A673 (cell line): ENCODE data around the gene KCTD21. TPM values are rescaled to one million over a fixed set of nuclear protein-coding genes. Genes with fewer than 3 reads are reported as not detected.

Source experiments
- BruUV-seq: library from RNA; stranded (reverse); fragments of 400-500 nt; replicated peaks from 2 replicates; lab custom pipeline; 2021; lab: Mats Ljungman, UMichigan
- CTCF ChIA-PET: fragments of 300-600 bp; sonication (Branson Sonifier 250); formaldehyde crosslinking; loops from one replicate; lab custom pipeline; 2022; ENCODE audit warnings: antibody characterized with exemption; lab: Charles Lee
- POLR2A ChIA-PET: fragments of 300-600 bp; sonication (Branson Sonifier 250); formaldehyde crosslinking; loops from one replicate; lab custom pipeline; 2022; ENCODE audit warnings: antibody characterized with exemption; ENCODE audit not compliant: low non-redundant PET; lab: Charles Lee
- DNase-seq: peaks from one replicate; pipeline ENCODE4 v3.0.0-alpha.2; 2015; ENCODE audit warnings: low spot score
- H3K27ac ChIP-seq: fragments of 200-600 bp; sonication (generic); 2 replicates; pipeline ENCODE4 v1.5.1; 2016; ENCODE audit warnings: mixed run types, low read depth, mild to moderate bottlenecking, mixed read lengths, antibody characterized with exemption, low read length; ENCODE audit not compliant: poor library complexity, severe bottlenecking
- H3K27me3 ChIP-seq: fragments of 200-600 bp; sonication (generic); replicated peaks from 2 replicates; pipeline ENCODE4 v1.6.1; 2017; ENCODE audit warnings: mixed run types, low read depth, mild to moderate bottlenecking, mixed read lengths, antibody characterized with exemption, low read length; ENCODE audit not compliant: insufficient read depth, poor library complexity
- H3K36me3 ChIP-seq: fragments of 200-600 bp; sonication (generic); 2 replicates; pipeline ENCODE4 v1.6.1; 2016; ENCODE audit warnings: mixed run types, mild to moderate bottlenecking, mixed read lengths, antibody characterized with exemption, low read length; ENCODE audit not compliant: insufficient read depth, poor library complexity, severe bottlenecking
- H3K4me1 ChIP-seq: fragments of 200-600 bp; sonication (generic); 2 replicates; pipeline ENCODE4 v1.6.1; 2017; ENCODE audit warnings: mixed run types, mild to moderate bottlenecking, mixed read lengths, antibody characterized with exemption, low read length; ENCODE audit not compliant: insufficient read depth, poor library complexity, severe bottlenecking
- H3K4me3 ChIP-seq: fragments of 200-600 bp; sonication (generic); 2 replicates; pipeline ENCODE4 v1.5.1; 2016; ENCODE audit warnings: low read depth, mixed run types, mild to moderate bottlenecking, mixed read lengths, low read length; ENCODE audit not compliant: poor library complexity, severe bottlenecking
- H3K9me3 ChIP-seq: fragments of 200-600 bp; sonication (generic); 2 replicates; pipeline ENCODE4 v1.6.1; 2016; ENCODE audit warnings: mixed run types, low read depth, mild to moderate bottlenecking, mixed read lengths, antibody characterized with exemption, low read length; ENCODE audit not compliant: poor library complexity, severe bottlenecking
- EZH2 ChIP-seq: fragments of 200-600 bp; sonication (generic); IDR thresholded peaks from 2 replicates; pipeline ENCODE4 v1.6.1; 2017; ENCODE audit warnings: borderline replicate concordance, low read depth, mild to moderate bottlenecking, mixed read lengths, antibody characterized with exemption, low read length; ENCODE audit not compliant: poor library complexity, severe bottlenecking
- intact Hi-C: fragments of 100-400 bp; cut with micrococcal nuclease; formaldehyde crosslinking; loops from one replicate; pipeline ENCODE4 v1.10.0; 2022; ENCODE audit not compliant: unreplicated experiment
- total RNA-seq: library from RNA; stranded (reverse); gene quantifications from 2 replicates; pipeline ENCODE4 v1.2.3, GENCODE V29; 2021
- TF ChIP-seq, protein P1 (sequence below): fragments of 300-800, 200-600 bp; sonication (generic); conservative IDR thresholded peaks from 2 replicates; pipeline ENCODE4 v1.5.1; 2017; ENCODE audit warnings: low read depth, mild to moderate bottlenecking, antibody characterized with exemption, low read length, moderate library complexity, mixed read lengths

The KCTD21 gene
- total RNA-seq, 1 experiment from 2014 or later: 3.5 TPM

GRCh38 chr11:78166855-78167469, 21.5 kb downstream of the KCTD21 start:
- no peak for TF ChIP-seq EZH2
- TF ChIP-seq, protein P1, sequence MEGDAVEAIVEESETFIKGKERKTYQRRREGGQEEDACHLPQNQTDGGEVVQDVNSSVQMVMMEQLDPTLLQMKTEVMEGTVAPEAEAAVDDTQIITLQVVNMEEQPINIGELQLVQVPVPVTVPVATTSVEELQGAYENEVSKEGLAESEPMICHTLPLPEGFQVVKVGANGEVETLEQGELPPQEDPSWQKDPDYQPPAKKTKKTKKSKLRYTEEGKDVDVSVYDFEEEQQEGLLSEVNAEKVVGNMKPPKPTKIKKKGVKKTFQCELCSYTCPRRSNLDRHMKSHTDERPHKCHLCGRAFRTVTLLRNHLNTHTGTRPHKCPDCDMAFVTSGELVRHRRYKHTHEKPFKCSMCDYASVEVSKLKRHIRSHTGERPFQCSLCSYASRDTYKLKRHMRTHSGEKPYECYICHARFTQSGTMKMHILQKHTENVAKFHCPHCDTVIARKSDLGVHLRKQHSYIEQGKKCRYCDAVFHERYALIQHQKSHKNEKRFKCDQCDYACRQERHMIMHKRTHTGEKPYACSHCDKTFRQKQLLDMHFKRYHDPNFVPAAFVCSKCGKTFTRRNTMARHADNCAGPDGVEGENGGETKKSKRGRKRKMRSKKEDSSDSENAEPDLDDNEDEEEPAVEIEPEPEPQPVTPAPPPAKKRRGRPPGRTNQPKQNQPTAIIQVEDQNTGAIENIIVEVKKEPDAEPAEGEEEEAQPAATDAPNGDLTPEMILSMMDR: no peak
- Histone ChIP-seq H3K27me3 (no peaks in the 10 kb centered on the region), H3K4me1 (no peaks in the 10 kb centered on the region), H3K36me3 (no peaks in the 10 kb centered on the region), H3K27ac (no peak overlapping the region), H3K4me3 (no peak overlapping the region), H3K9me3 (no peaks in the 10 kb centered on the region)
- BruUV-seq: no TSS peak
- POLR2A ChIA-PET: interaction anchor here (0.7 kb wide), 1 partner anchor 808 kb away, joined by 3 read pairs; no protein-coding TSS in a partner anchor
- intact Hi-C loops: no loop called here
- CTCF ChIA-PET: no interaction called here
- no peak for DNase-seq

DNA sequence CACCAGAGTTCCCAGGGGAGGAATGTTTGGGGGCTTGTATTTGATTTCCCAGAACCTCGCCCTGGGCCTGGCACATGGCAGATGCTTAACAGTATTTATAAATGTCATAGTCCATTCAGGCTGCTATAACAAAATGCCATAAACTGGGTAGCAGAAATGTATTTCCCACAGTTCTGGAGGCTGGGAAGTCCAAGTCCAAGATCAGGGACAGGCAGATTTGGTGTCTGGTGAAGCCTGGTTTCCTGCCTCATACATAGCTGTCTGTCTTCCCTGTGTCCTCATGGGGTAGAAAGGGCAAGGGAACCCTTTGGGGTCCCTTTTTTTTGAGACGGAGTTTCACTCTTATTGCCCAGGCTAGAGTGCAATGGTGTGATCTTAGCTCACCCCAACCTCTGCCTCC, 24.0 kb downstream of the KCTD21 start:
- DNase-seq: no peak
- no peak overlapping the region for H3K4me3 ChIP-seq
- POLR2A ChIA-PET: interaction anchor here (0.6 kb wide), 1 partner anchor 96 kb away, joined by 3 read pairs; no protein-coding TSS in a partner anchor
- TF ChIP-seq EZH2: no peak
- TF ChIP-seq, protein P1: no peak
- no peaks in the 10 kb centered on the region for H3K9me3 ChIP-seq
- H3K27ac ChIP-seq: no peak overlapping the region
- no peaks in the 10 kb centered on the region for H3K36me3 ChIP-seq
- BruUV-seq: no TSS peak
- CTCF ChIA-PET: no interaction called here
- no peaks in the 10 kb centered on the region for H3K4me1 ChIP-seq
- intact Hi-C loops: no loop called here
- no peaks in the 10 kb centered on the region for H3K27me3 ChIP-seq

DNA sequence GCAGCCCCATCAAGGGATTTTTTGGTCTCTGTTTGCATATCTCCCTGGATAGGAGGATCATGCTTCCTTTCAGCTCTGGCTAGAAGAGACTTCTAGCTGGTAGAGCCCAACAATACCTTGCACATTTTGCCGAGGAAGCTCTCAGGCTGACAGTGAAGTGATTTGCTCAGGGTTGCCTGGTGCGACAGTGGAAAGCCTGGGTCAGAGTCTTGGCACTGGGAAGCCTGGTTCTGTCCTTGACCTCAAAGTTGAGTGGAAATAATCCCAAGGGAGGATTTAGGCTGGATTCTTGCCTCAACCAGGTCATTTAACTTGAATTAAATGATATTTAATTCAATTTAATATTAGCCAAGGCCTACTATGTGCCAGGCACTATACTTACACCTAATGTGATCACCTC, 24.6 kb downstream of the KCTD21 start:
- CTCF ChIA-PET: no interaction called here
- Histone ChIP-seq H3K4me1 (no peaks in the 10 kb centered on the region), H3K36me3 (no peaks in the 10 kb centered on the region), H3K27me3 (no peaks in the 10 kb centered on the region), H3K4me3 (no peak overlapping the region), H3K27ac (no peak overlapping the region), H3K9me3 (no peaks in the 10 kb centered on the region)
- intact Hi-C loops: no loop called here
- no peak for TF ChIP-seq EZH2
- TF ChIP-seq, protein P1: no peak
- no TSS peak for BruUV-seq
- POLR2A ChIA-PET: no interaction called here
- no peak for DNase-seq
